ENCODE measurements around the gene RAB14. TPM values are rescaled to one million over a fixed set of nuclear protein-coding genes. Genes with fewer than 3 reads are reported as not detected.

The RAB14 gene
- total RNA-seq, 1 experiment from 2014 or later: 36.0 TPM

- H3K9me3 Mint-ChIP-seq: no peaks in the 10 kb centered on the region
- ATAC-seq: no peak
- peaks cover 11% of the 10 kb centered on the region; the same call in 1 of the 2 replicates for H3K36me3 Mint-ChIP-seq
- no peak for TF ChIP-seq PRRX2 (CRISPR knock-in tag; IDR thresholded peaks at IDR 0.05)
- TF ChIP-seq, protein P1, sequence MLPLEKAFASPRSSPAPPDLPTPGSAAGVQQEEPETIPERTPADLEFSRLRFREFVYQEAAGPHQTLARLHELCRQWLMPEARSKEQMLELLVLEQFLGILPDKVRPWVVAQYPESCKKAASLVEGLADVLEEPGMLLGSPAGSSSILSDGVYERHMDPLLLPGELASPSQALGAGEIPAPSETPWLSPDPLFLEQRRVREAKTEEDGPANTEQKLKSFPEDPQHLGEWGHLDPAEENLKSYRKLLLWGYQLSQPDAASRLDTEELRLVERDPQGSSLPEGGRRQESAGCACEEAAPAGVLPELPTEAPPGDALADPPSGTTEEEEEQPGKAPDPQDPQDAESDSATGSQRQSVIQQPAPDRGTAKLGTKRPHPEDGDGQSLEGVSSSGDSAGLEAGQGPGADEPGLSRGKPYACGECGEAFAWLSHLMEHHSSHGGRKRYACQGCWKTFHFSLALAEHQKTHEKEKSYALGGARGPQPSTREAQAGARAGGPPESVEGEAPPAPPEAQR (CRISPR knock-in tag; IDR thresholded peaks at IDR 0.05): no peak
- POLR2A ChIA-PET: no interaction called here
- no peak for DNase-seq (ENCODE audit: low spot score)
- CTCF ChIA-PET: interaction anchor here (0.8 kb wide), 1 partner anchor 83 kb away, joined by 4 read pairs; no protein-coding TSS in a partner anchor
- H3K4me1 Mint-ChIP-seq: peaks cover 22% of the 10 kb centered on the region
- H3K27me3 Mint-ChIP-seq (ENCODE audit: low read depth): no peaks in the 10 kb centered on the region
- H3K27ac Mint-ChIP-seq: no peak overlapping the region
- H3K4me3 Mint-ChIP-seq: no peak overlapping the region
Measured at GRCh38 chr9:121138973-121139372, 62.7 kb downstream of the RAB14 start.

- Mint-ChIP-seq H3K4me1 (peaks cover 22% of the 10 kb centered on the region), H3K27me3 (ENCODE audit: low read depth) (no peaks in the 10 kb centered on the region), H3K27ac (no peak overlapping the region), H3K4me3 (no peak overlapping the region), H3K36me3 (peaks cover 11% of the 10 kb centered on the region; the same call in 1 of the 2 replicates), H3K9me3 (no peaks in the 10 kb centered on the region)
- ATAC-seq (no peak), DNase-seq (ENCODE audit: low spot score) (no peak)
- no peak for TF ChIP-seq MXD4 (CRISPR knock-in tag; IDR thresholded peaks at IDR 0.05; ENCODE audit: borderline replicate concordance)
- ChIA-PET POLR2A (no interaction called here), CTCF (no interaction called here)
Measured at GRCh38 chr9:121138561-121138960, 63.1 kb downstream of the RAB14 start.

GRCh38 chr9:121135642-121136041, 66.0 kb downstream of the RAB14 start:
- no peak overlapping the region for H3K4me3 Mint-ChIP-seq
- ChIA-PET CTCF (interaction anchor here (1.0 to 1.6 kb wide), 2 partner anchors 14 to 76 kb away, joined by 6 read pairs; no protein-coding TSS in a partner anchor), POLR2A (no interaction called here)
- H3K27me3 Mint-ChIP-seq (ENCODE audit: low read depth): no peaks in the 10 kb centered on the region
- H3K36me3 Mint-ChIP-seq: no peaks in the 10 kb centered on the region
- H3K9me3 Mint-ChIP-seq: no peaks in the 10 kb centered on the region
- no peak overlapping the region for H3K27ac Mint-ChIP-seq
- DNase-seq (ENCODE audit: low spot score) (no peak), ATAC-seq (peak; percentile 86)
- H3K4me1 Mint-ChIP-seq: peaks cover 31% of the 10 kb centered on the region
- TF ChIP-seq, protein P2, sequence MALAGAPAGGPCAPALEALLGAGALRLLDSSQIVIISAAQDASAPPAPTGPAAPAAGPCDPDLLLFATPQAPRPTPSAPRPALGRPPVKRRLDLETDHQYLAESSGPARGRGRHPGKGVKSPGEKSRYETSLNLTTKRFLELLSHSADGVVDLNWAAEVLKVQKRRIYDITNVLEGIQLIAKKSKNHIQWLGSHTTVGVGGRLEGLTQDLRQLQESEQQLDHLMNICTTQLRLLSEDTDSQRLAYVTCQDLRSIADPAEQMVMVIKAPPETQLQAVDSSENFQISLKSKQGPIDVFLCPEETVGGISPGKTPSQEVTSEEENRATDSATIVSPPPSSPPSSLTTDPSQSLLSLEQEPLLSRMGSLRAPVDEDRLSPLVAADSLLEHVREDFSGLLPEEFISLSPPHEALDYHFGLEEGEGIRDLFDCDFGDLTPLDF (CRISPR knock-in tag; IDR thresholded peaks at IDR 0.05): no peak
- TF ChIP-seq ZBTB43 (CRISPR knock-in tag; IDR thresholded peaks at IDR 0.05): no peak

GRCh38 chr9:121133104-121133816, 68.4 kb downstream of the RAB14 start:
- no peaks in the 10 kb centered on the region for H3K27me3 Mint-ChIP-seq (ENCODE audit: low read depth)
- ATAC-seq: peak; percentile 77
- no peak overlapping the region; the same call in 1 of the 2 replicates for H3K27ac Mint-ChIP-seq
- peaks cover 31% of the 10 kb centered on the region for H3K4me1 Mint-ChIP-seq
- POLR2A ChIA-PET: interaction anchor here (1.1 kb wide), 1 partner anchor 12 kb away, joined by 3 read pairs; no protein-coding TSS in a partner anchor
- peaks cover 10% of the 10 kb centered on the region for H3K9me3 Mint-ChIP-seq
- CTCF ChIA-PET: interaction anchor here (1.4 to 1.5 kb wide), 2 partner anchors 12 to 37 kb away, joined by 3 to 5 read pairs; no protein-coding TSS in a partner anchor
- peak; percentile 68 for DNase-seq (ENCODE audit: low spot score)
- peaks cover 9% of the 10 kb centered on the region for H3K36me3 Mint-ChIP-seq
- no peak overlapping the region for H3K4me3 Mint-ChIP-seq
- no peak for TF ChIP-seq NFATC4 (CRISPR knock-in tag; IDR thresholded peaks at IDR 0.05)
- TF ChIP-seq NFE2L1 (CRISPR knock-in tag; IDR thresholded peaks at IDR 0.05): no peak
- TF ChIP-seq, protein P3, sequence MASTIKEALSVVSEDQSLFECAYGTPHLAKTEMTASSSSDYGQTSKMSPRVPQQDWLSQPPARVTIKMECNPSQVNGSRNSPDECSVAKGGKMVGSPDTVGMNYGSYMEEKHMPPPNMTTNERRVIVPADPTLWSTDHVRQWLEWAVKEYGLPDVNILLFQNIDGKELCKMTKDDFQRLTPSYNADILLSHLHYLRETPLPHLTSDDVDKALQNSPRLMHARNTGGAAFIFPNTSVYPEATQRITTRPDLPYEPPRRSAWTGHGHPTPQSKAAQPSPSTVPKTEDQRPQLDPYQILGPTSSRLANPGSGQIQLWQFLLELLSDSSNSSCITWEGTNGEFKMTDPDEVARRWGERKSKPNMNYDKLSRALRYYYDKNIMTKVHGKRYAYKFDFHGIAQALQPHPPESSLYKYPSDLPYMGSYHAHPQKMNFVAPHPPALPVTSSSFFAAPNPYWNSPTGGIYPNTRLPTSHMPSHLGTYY (CRISPR knock-in tag; IDR thresholded peaks at IDR 0.05): no peak
- TF ChIP-seq OVOL2 (CRISPR knock-in tag; IDR thresholded peaks at IDR 0.05; ENCODE audit: borderline replicate concordance): no peak
- TF ChIP-seq, protein P1 (CRISPR knock-in tag; IDR thresholded peaks at IDR 0.05): no peak
- peak; percentile 73; the same call in 1 of the 2 replicates for TF ChIP-seq FOXP1 (CRISPR knock-in tag; IDR thresholded peaks at IDR 0.05; ENCODE audit: borderline replicate concordance)
- TF ChIP-seq CTCF (IDR thresholded peaks at IDR 0.05): no peak
- no peak for TF ChIP-seq GABPB1 (CRISPR knock-in tag; IDR thresholded peaks at IDR 0.05)
- TF ChIP-seq TCF7 (CRISPR knock-in tag; IDR thresholded peaks at IDR 0.05; ENCODE audit: low read depth): no peak
- no peak for TF ChIP-seq ZNF138 (CRISPR knock-in tag; conservative IDR thresholded peaks at IDR 0.05)
- TF ChIP-seq FOXK1 (CRISPR knock-in tag; IDR thresholded peaks at IDR 0.05): peak; percentile 58; the same call in 1 of the 2 replicates
- no peak for TF ChIP-seq RORB (CRISPR knock-in tag; IDR thresholded peaks at IDR 0.05)
